RWPE2 (cell line): Measurements from ENCODE around the gene ECE2.

ENCODE experiments used
- ATAC-seq: fragments of 200-7000 bp; cut with Tn5 transposase; 3 replicates; pipeline ENCODE4 v1.9.1; 2021; ENCODE audit warnings: low read depth
- DNase-seq: peaks from one replicate; pipeline ENCODE4 v3.0.0-alpha.2; 2020; ENCODE audit warnings: low spot score
- H3K27ac ChIP-seq: fragments of 450-650 bp; 2 replicates; pipeline ENCODE4 v1.5.1; 2017; ENCODE audit warnings: mild to moderate bottlenecking; ENCODE audit not compliant: poor library complexity, severe bottlenecking
- H3K27me3 ChIP-seq: fragments of 250-450 bp; sonication (Bioruptor Pico); 2 replicates; pipeline ENCODE4 v1.5.1; 2021; ENCODE audit warnings: mild to moderate bottlenecking, moderate library complexity; ENCODE audit not compliant: insufficient read depth, poor library complexity, severe bottlenecking
- H3K36me3 ChIP-seq: fragments of 250-450 bp; sonication (Bioruptor Pico); 2 replicates; pipeline ENCODE4 v1.5.1; 2020; ENCODE audit warnings: low read depth, mild to moderate bottlenecking, moderate library complexity
- H3K4me1 ChIP-seq: fragments of 250-450 bp; sonication (Bioruptor Pico); 2 replicates; pipeline ENCODE4 v1.5.1; 2021; ENCODE audit warnings: mild to moderate bottlenecking, moderate library complexity; ENCODE audit not compliant: insufficient read depth, poor library complexity, severe bottlenecking
- H3K4me3 ChIP-seq: fragments of 250-450 bp; sonication (Bioruptor Pico); 2 replicates; pipeline ENCODE4 v1.5.1; 2021; ENCODE audit warnings: mild to moderate bottlenecking, moderate library complexity; ENCODE audit not compliant: severe bottlenecking
- H3K9me3 ChIP-seq: fragments of 250-450 bp; sonication (Bioruptor Pico); 2 replicates; pipeline ENCODE4 v1.5.1; 2021; ENCODE audit warnings: mild to moderate bottlenecking, moderate library complexity; ENCODE audit not compliant: severe bottlenecking
- CTCF ChIP-seq: fragments of 450-650 bp; IDR thresholded peaks from one replicate; pipeline ENCODE4 v1.5.1; 2017; ENCODE audit warnings: mild to moderate bottlenecking, moderate library complexity; ENCODE audit not compliant: poor library complexity, severe bottlenecking

ECE2 gene

DNA sequence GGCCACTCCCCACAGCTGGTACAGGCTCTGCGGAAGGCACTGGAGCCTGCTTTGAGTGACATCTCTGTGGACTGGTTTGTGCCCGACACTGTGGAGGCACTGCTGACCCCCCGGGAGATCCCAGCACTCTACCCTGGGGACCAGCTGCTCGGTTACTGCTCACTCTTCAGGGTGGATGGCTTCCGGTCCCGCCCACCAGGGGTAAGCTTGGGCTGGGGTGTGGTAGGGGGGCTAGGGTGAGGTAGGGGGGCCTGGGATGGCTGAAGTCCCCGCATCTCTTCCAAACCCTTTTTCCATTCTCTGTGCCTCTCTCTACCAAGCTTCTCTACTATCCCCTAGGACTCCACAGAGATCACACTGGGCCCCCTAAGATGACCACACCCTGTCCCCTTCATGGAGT lies 38.6 kb upstream of the ECE2 start:
- Histone ChIP-seq H3K27ac (no peak overlapping the region), H3K27me3 (peaks cover 2% of the 10 kb centered on the region), H3K4me3 (no peak overlapping the region), H3K4me1 (peaks cover 3% of the 10 kb centered on the region), H3K9me3 (no peaks in the 10 kb centered on the region), H3K36me3 (no peaks in the 10 kb centered on the region)
- no peak for DNase-seq
- no peak for TF ChIP-seq CTCF
- ATAC-seq = no peak

GRCh38 chr3:184237807-184238206 lies 38.0 kb upstream of the ECE2 start:
- H3K4me3 ChIP-seq = no peak overlapping the region
- H3K9me3 ChIP-seq = no peaks in the 10 kb centered on the region
- H3K27me3 ChIP-seq = no peaks in the 10 kb centered on the region
- no peak overlapping the region for H3K27ac ChIP-seq
- DNase-seq (no peak), ATAC-seq (no peak)
- H3K36me3 ChIP-seq = peaks cover 3% of the 10 kb centered on the region
- H3K4me1 ChIP-seq = peaks cover 3% of the 10 kb centered on the region
- TF ChIP-seq CTCF = no peak

DNA sequence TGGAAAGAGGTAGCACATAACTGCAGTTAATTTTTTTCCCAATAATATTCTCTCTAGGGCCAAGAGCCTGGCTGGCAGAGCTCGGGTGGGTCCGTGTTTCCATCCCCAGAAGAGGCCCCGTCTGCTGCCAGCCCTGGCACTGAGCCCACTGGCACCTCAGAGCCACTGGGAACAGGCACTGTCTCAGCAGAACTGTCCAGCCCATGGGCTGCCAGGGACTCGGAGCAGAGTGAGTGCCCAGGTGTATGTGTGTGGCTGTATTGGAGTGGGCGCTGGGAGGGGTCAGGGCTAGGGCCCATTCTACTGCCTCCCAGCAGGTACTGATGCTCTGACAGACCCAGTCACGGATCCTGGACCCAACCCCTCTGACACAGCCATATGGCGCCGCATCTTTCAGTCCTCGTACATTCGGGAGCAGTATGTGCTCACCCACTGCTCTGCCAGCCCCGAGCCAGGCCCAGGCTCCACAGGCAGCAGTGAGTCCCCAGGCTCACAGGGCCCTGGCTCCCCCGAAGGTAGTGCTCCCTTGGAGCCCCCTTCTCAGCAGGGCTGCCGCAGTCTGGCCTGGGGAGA lies 37.5 kb upstream of the ECE2 start:
- Histone ChIP-seq H3K9me3 (no peaks in the 10 kb centered on the region), H3K27me3 (no peaks in the 10 kb centered on the region), H3K36me3 (peaks cover 8% of the 10 kb centered on the region), H3K4me3 (no peak overlapping the region), H3K4me1 (peaks cover 3% of the 10 kb centered on the region), H3K27ac (no peak overlapping the region)
- no peak for TF ChIP-seq CTCF
- DNase-seq (no peak), ATAC-seq (no peak)

- no peak overlapping the region for H3K27ac ChIP-seq
- H3K4me3 ChIP-seq = no peak overlapping the region
- no peaks in the 10 kb centered on the region for H3K4me1 ChIP-seq
- no peak for ATAC-seq
- TF ChIP-seq CTCF = no peak
- peaks cover 11% of the 10 kb centered on the region for H3K36me3 ChIP-seq
- H3K27me3 ChIP-seq = no peaks in the 10 kb centered on the region
- DNase-seq = no peak
- no peaks in the 10 kb centered on the region for H3K9me3 ChIP-seq
Measured at GRCh38 chr3:184239221-184239620, 36.6 kb upstream of the ECE2 start.

GRCh38 chr3:184239708-184240107 lies 36.1 kb upstream of the ECE2 start:
- H3K27me3 ChIP-seq = no peaks in the 10 kb centered on the region
- no peaks in the 10 kb centered on the region for H3K9me3 ChIP-seq
- H3K36me3 ChIP-seq = peaks cover 16% of the 10 kb centered on the region
- H3K4me3 ChIP-seq = no peak overlapping the region
- TF ChIP-seq CTCF = no peak
- no peak for DNase-seq
- H3K4me1 ChIP-seq = no peaks in the 10 kb centered on the region
- ATAC-seq = no peak
- no peak overlapping the region for H3K27ac ChIP-seq
